Hepatocyte (in vitro differentiated cells): Measurements from ENCODE around the gene S1PR5. TPM values are rescaled to one million over a fixed set of nuclear protein-coding genes. Genes with fewer than 3 reads are reported as not detected.
A peak's percentile ranks its signal among the peaks of the same experiment; 100 is the strongest.

Source experiments
- DNase-seq: peaks from one replicate; pipeline ENCODE4 v3.0.0-alpha.2; 2016; ENCODE audit warnings: low spot score
- H2AFZ ChIP-seq: fragments of 200-600 bp; sonication (generic); 2 replicates; pipeline ENCODE4 v1.6.0; 2016; ENCODE audit warnings: antibody characterized with exemption, mild to moderate bottlenecking
- H3K27ac ChIP-seq: fragments of 200-600 bp; sonication (generic); 2 replicates; pipeline ENCODE4 v1.5.1; 2016; ENCODE audit warnings: mild to moderate bottlenecking
- H3K27me3 ChIP-seq: fragments of 200-600 bp; sonication (generic); 2 replicates; pipeline ENCODE4 v1.6.1; 2016
- H3K36me3 ChIP-seq: fragments of 200-600 bp; sonication (generic); replicated peaks from 2 replicates; pipeline ENCODE4 v1.5.1; 2016; ENCODE audit warnings: low read depth; ENCODE audit not compliant: insufficient read depth
- H3K4me1 ChIP-seq: fragments of 200-600 bp; sonication (generic); 2 replicates; pipeline ENCODE4 v1.5.1; 2016; ENCODE audit warnings: mild to moderate bottlenecking, moderate library complexity; ENCODE audit not compliant: insufficient read depth
- H3K4me2 ChIP-seq: fragments of 200-600 bp; sonication (generic); 2 replicates; pipeline ENCODE4 v1.6.0; 2016
- H3K4me3 ChIP-seq: fragments of 200-600 bp; sonication (generic); 2 replicates; pipeline ENCODE4 v1.5.1; 2016; ENCODE audit warnings: mild to moderate bottlenecking
- H3K79me2 ChIP-seq: fragments of 200-600 bp; sonication (generic); 2 replicates; pipeline ENCODE4 v1.6.0; 2017; ENCODE audit warnings: mild to moderate bottlenecking
- H3K9me2 ChIP-seq: fragments of 200-600 bp; sonication (generic); replicated peaks from 2 replicates; pipeline ENCODE4 v1.6.0; 2017; ENCODE audit warnings: mild to moderate bottlenecking; ENCODE audit not compliant: insufficient read depth
- H3K9me3 ChIP-seq: fragments of 200-600 bp; sonication (generic); 2 replicates; pipeline ENCODE4 v1.5.1; 2016; ENCODE audit warnings: low read depth, mild to moderate bottlenecking
- H4K20me1 ChIP-seq: fragments of 200-600 bp; sonication (generic); 2 replicates; pipeline ENCODE4 v1.6.0; 2016; ENCODE audit warnings: mild to moderate bottlenecking; ENCODE audit not compliant: insufficient read depth, poor library complexity, severe bottlenecking
- EZH2 ChIP-seq: fragments of 200-600 bp; sonication (generic); IDR thresholded peaks from 2 replicates; pipeline ENCODE4 v1.6.1; 2016; ENCODE audit warnings: antibody characterized with exemption, mild to moderate bottlenecking, borderline replicate concordance
- EZH2phosphoT487 ChIP-seq: fragments of 200-600 bp; sonication (generic); IDR thresholded peaks from one replicate; pipeline ENCODE4 v1.6.1; 2018; ENCODE audit warnings: antibody characterized with exemption, mild to moderate bottlenecking, low read depth, moderate library complexity; ENCODE audit not compliant: unreplicated experiment, severe bottlenecking
- WGBS: methylation state at CpG from one replicate; pipeline ENCODE4 v1.1.6; 2016; ENCODE audit warnings: low lambda C conversion rate; ENCODE audit errors: missing lambda C conversion rate; 5-methylcytosine and 5-hydroxymethylcytosine counted together
- polyA plus RNA-seq: library from polyadenylated mRNA; unstranded; fragments of >200 nt; fragmentation: Nextera tagmentation; extraction: Ambion mirVana; gene quantifications from 2 replicates; pipeline ENCODE4 v1.2.1, GENCODE V29; 2016
- total RNA-seq: library from RNA; depleted of rRNA; stranded (reverse); fragments of >200 nt; gene quantifications from 2 replicates; pipeline ENCODE4 v1.2.3, GENCODE V29; 2014
- TF ChIP-seq, protein P1 (sequence below): fragments of 200-600 bp; sonication (generic); IDR thresholded peaks from 2 replicates; pipeline ENCODE4 v1.5.1; 2016; ENCODE audit warnings: antibody characterized with exemption, mild to moderate bottlenecking; ENCODE audit not compliant: poor library complexity

Gene S1PR5
- total and polyA plus RNA-seq, 2 experiments from 2014 or later, result 0.17 to 0.75 TPM

DNA sequence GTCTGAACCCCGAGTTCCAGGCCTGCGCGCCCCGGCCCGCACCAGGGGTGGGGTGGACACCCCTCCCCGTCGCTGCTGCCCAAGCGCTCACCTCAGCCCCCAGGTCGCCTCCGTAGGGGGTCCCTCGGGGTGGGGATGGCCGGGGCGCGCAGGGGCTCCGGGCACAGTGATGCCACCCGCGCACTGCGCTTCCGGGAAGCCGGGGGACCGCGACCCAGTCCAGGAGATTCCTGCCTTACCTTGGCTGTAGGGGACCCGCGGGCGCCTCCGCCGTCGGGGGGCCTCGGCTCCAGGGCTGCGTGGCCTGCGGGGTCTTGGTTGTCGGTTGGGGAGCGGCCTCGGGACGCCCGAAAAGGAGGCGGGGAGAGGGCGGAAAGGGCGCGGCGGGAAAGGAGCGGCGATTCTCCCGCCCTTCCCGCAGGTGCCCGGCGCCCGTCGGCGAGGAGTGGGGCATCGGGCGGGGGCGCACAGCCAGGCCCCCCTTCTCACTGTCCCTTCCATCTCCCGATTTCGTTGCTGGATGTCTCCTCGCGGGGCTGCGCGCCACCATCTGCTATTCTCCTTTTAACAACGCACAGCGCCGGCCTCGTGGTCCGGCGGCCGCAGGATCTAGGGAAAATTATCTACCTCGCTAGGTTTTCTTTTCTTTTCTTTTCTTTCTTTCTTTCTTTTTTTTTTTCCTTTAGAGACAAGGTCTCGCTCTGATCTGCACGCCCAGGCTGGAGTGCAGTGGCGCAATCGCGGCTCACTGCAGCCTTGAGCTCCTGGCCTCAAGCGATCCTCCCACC lies 14.1 kb downstream of the S1PR5 start, which contains the start of gene KEAP1:
Gene KEAP1, minus strand, starts transcription at position 355 of the 788 bp plus-strand sequence. CDS start 3,323 bp downstream, outside the sequence.
- peaks cover 10% of the 10 kb centered on the region for H3K4me1 ChIP-seq
- H3K9me2 ChIP-seq, result no peaks in the 10 kb centered on the region
- H3K4me2 ChIP-seq, result peak within 1 kb of the TSS; percentile 97
- H2AFZ ChIP-seq, result peak within 1 kb of the TSS; percentile 100
- peak within 1 kb of the TSS; percentile 99 for H3K27ac ChIP-seq
- H3K36me3 ChIP-seq, result no peaks in the 10 kb centered on the region
- H3K4me3 ChIP-seq, result peak within 1 kb of the TSS; percentile 97
- no peaks in the 10 kb centered on the region for H3K27me3 ChIP-seq
- peaks cover 37% of the 10 kb centered on the region for H3K79me2 ChIP-seq
- TF ChIP-seq EZH2phosphoT487 (no peak), EZH2 (no peak)
- TF ChIP-seq, protein P1, sequence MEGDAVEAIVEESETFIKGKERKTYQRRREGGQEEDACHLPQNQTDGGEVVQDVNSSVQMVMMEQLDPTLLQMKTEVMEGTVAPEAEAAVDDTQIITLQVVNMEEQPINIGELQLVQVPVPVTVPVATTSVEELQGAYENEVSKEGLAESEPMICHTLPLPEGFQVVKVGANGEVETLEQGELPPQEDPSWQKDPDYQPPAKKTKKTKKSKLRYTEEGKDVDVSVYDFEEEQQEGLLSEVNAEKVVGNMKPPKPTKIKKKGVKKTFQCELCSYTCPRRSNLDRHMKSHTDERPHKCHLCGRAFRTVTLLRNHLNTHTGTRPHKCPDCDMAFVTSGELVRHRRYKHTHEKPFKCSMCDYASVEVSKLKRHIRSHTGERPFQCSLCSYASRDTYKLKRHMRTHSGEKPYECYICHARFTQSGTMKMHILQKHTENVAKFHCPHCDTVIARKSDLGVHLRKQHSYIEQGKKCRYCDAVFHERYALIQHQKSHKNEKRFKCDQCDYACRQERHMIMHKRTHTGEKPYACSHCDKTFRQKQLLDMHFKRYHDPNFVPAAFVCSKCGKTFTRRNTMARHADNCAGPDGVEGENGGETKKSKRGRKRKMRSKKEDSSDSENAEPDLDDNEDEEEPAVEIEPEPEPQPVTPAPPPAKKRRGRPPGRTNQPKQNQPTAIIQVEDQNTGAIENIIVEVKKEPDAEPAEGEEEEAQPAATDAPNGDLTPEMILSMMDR, result no peak
- no peaks in the 10 kb centered on the region for H4K20me1 ChIP-seq
- WGBS, result 10% methylated on average over 41 of the region's 73 CpGs
- peak; percentile 52 for DNase-seq
- no peaks in the 10 kb centered on the region for H3K9me3 ChIP-seq

DNA sequence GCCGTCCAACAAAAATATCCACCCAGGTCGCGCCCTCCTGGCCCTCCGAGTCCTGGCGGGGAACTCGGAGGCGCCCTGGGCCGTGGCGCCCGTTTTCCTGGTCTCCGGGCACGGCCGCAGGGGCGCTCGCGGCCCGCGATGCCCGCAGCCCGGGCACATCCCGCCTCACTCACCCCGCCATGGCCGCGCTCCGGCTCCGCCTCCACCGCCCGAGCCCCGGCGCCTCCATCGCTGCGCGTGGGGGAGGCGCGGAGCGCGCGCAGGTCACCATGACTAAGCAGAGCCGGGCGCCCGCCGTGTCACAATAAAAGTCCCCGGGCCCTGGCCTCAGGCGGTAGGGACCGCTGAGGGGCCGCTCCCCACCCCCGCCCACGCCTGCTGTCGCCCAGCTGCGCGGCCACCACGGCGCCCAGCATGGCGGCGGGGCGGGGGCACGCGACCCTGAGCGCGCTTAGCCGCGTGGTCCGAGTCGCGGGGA lies 14.7 kb downstream of the S1PR5 start:
- peak overlapping the region; percentile 99 for H3K27ac ChIP-seq
- no peaks in the 10 kb centered on the region for H4K20me1 ChIP-seq
- H3K4me3 ChIP-seq, result peak overlapping the region; percentile 97
- H3K27me3 ChIP-seq, result no peaks in the 10 kb centered on the region
- WGBS, result 0% methylated on average over 34 of the region's 65 CpGs
- TF ChIP-seq EZH2phosphoT487, result no peak
- TF ChIP-seq, protein P1, result peak; percentile 5
- no peaks in the 10 kb centered on the region for H3K9me2 ChIP-seq
- peak; percentile 96 for DNase-seq
- no peaks in the 10 kb centered on the region for H3K9me3 ChIP-seq
- H3K4me1 ChIP-seq, result peaks cover 10% of the 10 kb centered on the region
- H3K79me2 ChIP-seq, result peaks cover 43% of the 10 kb centered on the region
- no peaks in the 10 kb centered on the region for H3K36me3 ChIP-seq
- H2AFZ ChIP-seq, result peak overlapping the region; percentile 100
- peak overlapping the region; percentile 97 for H3K4me2 ChIP-seq

DNA sequence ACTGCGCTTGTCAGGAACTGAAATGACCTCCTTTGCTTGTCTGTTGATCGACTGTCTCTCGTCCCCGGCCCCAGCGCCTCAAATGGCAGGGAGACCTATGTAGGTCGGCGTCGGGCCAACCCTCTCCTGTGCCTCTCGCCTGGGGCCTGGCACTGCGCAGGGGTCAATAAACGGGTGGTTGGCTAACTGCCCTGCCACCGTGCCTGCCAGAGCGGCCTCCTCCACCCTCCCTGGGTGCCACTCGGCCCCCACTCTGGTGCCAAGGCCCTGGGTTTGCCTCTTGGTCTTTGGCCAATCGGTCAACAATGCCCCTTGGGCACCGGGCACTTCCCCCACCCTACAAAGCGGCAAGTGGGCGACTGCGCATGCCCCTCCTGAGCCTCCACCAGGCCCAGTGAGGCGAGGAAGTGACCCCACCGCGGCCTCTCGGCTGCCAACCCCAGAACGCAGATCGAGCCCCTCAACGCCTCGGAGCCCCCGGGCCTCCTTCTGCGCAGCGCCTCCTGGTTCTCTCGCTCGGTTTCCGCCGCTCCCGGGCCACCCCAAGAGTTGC lies 15.2 kb downstream of the S1PR5 start:
- Histone ChIP-seq H3K4me2 (peak overlapping the region; percentile 97), H3K79me2 (peaks cover 48% of the 10 kb centered on the region), H4K20me1 (no peaks in the 10 kb centered on the region), H3K4me1 (peaks cover 10% of the 10 kb centered on the region), H3K9me2 (no peaks in the 10 kb centered on the region), H3K4me3 (peak overlapping the region; percentile 97), H3K27me3 (no peaks in the 10 kb centered on the region), H2AFZ (peak overlapping the region; percentile 100), H3K36me3 (no peaks in the 10 kb centered on the region), H3K9me3 (no peaks in the 10 kb centered on the region), H3K27ac (peak overlapping the region; percentile 99)
- TF ChIP-seq EZH2phosphoT487 (no peak), EZH2 (no peak)
- TF ChIP-seq, protein P1, result no peak
- peak; percentile 70 for DNase-seq
- 4% methylated on average over 35 of the region's 35 CpGs for WGBS
